Osteoblast (primary cell): ENCODE results near the gene DCDC2. TPM values are rescaled to one million over a fixed set of nuclear protein-coding genes. Genes with fewer than 3 reads are reported as not detected.

Source experiments
- DNase-seq: peaks from one replicate; pipeline ENCODE4 v3.0.0; 2011; ENCODE audit warnings: low spot score, mixed read lengths; ENCODE audit not compliant: insufficient read length; ENCODE audit errors: missing footprints
- H2AFZ ChIP-seq: 2 replicates; pipeline ENCODE4 v1.6.0; 2011; ENCODE audit warnings: mild to moderate bottlenecking, low read length
- H3K27ac ChIP-seq: 2 replicates; pipeline ENCODE4 v1.5.1; 2011; ENCODE audit warnings: mild to moderate bottlenecking, low read depth, low read length, moderate library complexity
- H3K27me3 ChIP-seq: 2 replicates; pipeline ENCODE4 v1.6.0; 2012; ENCODE audit warnings: mild to moderate bottlenecking, control low read depth, inconsistent platforms, low read length, moderate library complexity; ENCODE audit not compliant: insufficient read depth
- H3K36me3 ChIP-seq: 2 replicates; pipeline ENCODE4 v1.5.1; 2011; ENCODE audit warnings: mild to moderate bottlenecking, low read length, control low read depth, moderate library complexity; ENCODE audit not compliant: insufficient read depth
- H3K4me1 ChIP-seq: 2 replicates; pipeline ENCODE4 v1.5.1; 2011; ENCODE audit warnings: mild to moderate bottlenecking, low read length, control low read depth, moderate library complexity; ENCODE audit not compliant: insufficient read depth
- H3K4me2 ChIP-seq: 2 replicates; pipeline ENCODE4 v1.6.0; 2011; ENCODE audit warnings: mild to moderate bottlenecking, low read length; ENCODE audit not compliant: insufficient read depth
- H3K4me3 ChIP-seq: fragments of 200-600 bp; sonication (generic); 3 replicates; pipeline ENCODE4 v1.5.1; 2012; ENCODE audit warnings: mild to moderate bottlenecking, low read length, inconsistent platforms; ENCODE audit not compliant: insufficient read depth
- H3K79me2 ChIP-seq: 2 replicates; pipeline ENCODE4 v1.6.0; 2012; ENCODE audit warnings: mild to moderate bottlenecking, low read length, control low read depth, inconsistent platforms; ENCODE audit not compliant: insufficient read depth
- H3K9me3 ChIP-seq: 2 replicates; pipeline ENCODE4 v1.5.1; 2011; ENCODE audit warnings: low read depth, low read length, control low read depth
- H4K20me1 ChIP-seq: 2 replicates; pipeline ENCODE4 v1.6.0; 2012; ENCODE audit warnings: mild to moderate bottlenecking, low read length, control low read depth; ENCODE audit not compliant: insufficient read depth
- total RNA-seq: library from RNA; depleted of rRNA; stranded (reverse); fragments of >200 nt; gene quantifications from 2 replicates; pipeline ENCODE4 v1.2.3, GENCODE V29; 2012
- TF ChIP-seq, protein P1 (sequence below): IDR thresholded peaks from 2 replicates; pipeline ENCODE4 v1.5.1; 2011; ENCODE audit warnings: mild to moderate bottlenecking, low read depth, low read length, moderate library complexity; ENCODE audit errors: extremely low read depth

DCDC2 gene
- total RNA-seq, 1 donor = under 0.01 TPM

DNA sequence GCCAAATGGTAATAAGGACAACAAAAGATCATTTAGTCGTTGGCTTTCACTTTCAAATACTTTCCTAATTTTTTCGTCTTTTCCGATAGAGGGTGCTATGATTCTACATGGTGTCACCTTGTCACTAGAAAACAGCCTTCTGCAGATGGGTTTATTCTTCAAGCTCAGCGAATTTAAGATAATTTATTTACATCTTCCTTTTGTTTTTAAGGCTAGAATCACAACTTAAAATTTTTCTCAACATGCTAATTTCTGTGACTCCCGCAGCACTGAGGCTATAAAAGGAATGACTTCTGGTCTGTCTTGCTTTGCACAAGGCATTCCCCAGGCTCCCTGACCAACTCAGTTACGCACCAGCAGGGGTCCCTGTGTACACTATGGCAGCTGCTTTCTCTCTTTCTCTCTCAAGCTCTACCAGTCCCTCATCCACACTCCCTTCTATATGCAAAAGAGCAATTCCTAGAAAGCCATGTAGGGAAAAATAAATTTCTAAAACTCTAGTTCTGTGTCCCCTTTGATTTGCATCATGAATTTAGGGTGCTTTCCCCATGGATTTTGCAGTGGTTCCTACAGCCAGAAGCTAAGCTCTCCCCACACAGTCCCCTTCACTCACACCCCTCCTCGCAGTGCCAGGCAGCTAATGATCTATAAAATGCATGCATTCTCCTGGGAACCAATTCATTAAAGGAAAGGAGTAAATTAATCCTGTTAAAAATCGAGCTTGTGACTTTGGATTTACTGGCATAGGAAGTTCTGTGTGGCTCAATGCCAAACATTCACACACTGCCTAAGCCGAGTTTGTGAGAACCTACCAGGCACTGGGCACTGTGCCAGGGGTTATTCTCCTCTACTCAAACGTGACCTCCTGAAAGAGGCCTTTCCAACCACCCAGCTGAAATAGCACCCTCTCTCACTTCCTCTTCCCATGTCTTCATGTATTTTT lies 74.5 kb downstream of the DCDC2 start:
- no peaks in the 10 kb centered on the region for H3K36me3 ChIP-seq
- peak; percentile 73 for DNase-seq
- no peak overlapping the region for H3K27ac ChIP-seq
- no peaks in the 10 kb centered on the region for H3K27me3 ChIP-seq
- H4K20me1 ChIP-seq = no peaks in the 10 kb centered on the region
- TF ChIP-seq, protein P1, sequence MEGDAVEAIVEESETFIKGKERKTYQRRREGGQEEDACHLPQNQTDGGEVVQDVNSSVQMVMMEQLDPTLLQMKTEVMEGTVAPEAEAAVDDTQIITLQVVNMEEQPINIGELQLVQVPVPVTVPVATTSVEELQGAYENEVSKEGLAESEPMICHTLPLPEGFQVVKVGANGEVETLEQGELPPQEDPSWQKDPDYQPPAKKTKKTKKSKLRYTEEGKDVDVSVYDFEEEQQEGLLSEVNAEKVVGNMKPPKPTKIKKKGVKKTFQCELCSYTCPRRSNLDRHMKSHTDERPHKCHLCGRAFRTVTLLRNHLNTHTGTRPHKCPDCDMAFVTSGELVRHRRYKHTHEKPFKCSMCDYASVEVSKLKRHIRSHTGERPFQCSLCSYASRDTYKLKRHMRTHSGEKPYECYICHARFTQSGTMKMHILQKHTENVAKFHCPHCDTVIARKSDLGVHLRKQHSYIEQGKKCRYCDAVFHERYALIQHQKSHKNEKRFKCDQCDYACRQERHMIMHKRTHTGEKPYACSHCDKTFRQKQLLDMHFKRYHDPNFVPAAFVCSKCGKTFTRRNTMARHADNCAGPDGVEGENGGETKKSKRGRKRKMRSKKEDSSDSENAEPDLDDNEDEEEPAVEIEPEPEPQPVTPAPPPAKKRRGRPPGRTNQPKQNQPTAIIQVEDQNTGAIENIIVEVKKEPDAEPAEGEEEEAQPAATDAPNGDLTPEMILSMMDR = peak; percentile 81
- no peak overlapping the region for H2AFZ ChIP-seq
- peak overlapping the region; percentile 61 for H3K4me2 ChIP-seq
- no peak overlapping the region for H3K4me3 ChIP-seq
- no peaks in the 10 kb centered on the region for H3K4me1 ChIP-seq
- H3K79me2 ChIP-seq = no peaks in the 10 kb centered on the region
- H3K9me3 ChIP-seq = no peaks in the 10 kb centered on the region

DNA sequence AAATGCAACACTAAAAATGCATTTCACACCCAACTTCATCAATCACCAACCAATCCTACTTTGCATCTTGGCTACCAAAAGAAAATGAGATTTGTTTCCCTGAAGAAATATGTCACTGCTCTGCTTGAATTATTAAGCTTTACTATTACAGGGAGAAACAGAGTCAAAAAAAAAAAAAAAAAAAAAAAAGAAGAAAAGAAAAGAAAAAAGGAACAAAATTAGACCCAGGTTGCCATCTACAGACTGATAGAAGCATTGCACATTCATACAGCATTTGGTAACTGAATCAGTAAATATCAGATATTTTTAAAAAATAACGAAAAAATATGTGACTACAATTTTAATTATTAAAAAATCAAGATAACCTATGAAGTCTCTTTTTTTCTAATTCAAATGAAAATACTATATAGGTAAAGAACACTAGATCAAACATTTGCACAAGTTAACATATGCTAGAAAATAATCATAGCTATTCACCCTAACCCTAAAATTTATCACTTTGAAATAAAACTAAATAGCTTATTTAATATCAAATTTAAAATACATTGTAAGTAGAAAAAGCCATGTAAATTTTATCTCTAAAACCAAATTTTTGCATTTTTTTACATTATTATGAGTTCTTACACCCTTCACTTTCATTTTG lies 83.3 kb downstream of the DCDC2 start:
- Histone ChIP-seq H4K20me1 (no peaks in the 10 kb centered on the region), H3K79me2 (no peaks in the 10 kb centered on the region), H3K27ac (no peak overlapping the region), H2AFZ (no peak overlapping the region), H3K4me3 (no peak overlapping the region), H3K36me3 (no peaks in the 10 kb centered on the region), H3K4me1 (no peaks in the 10 kb centered on the region), H3K4me2 (no peak overlapping the region), H3K27me3 (no peaks in the 10 kb centered on the region), H3K9me3 (no peaks in the 10 kb centered on the region)
- TF ChIP-seq, protein P1 = peak; percentile 66
- DNase-seq = no peak

DNA sequence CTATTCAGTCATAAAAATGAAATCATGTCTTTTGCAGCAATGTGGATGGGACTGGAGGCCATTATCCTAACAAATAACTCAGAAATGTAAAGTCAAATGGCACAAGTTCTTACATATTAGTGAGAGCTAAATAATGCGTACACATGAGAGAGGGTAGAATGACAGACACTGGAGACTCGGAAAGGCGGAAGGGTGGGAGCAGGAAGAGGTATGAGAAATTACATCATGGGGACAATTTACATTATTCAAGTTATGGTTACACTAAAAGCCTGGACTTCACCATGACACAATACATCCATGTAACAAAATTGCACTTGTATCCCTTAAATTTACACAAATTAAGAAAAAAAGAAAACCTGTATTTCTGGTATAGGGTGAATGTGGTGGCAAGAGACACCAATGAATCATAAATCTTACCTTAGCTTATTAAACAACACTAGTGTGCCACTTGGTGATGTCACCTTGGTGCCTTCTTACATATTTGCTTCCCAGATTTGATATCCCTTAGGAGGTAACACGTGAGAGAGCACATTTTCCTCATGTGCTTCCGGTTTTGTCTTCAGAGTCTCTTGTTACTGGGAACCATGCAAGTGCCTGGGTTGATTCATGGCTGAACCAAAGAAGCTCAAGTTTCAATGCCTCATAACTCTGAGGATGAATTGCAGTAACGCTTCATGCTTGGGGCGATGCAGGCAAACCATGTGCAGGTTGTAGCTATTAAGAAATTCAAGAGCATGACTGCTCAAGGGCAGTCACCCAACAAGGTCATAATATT lies 84.6 kb downstream of the DCDC2 start:
- Histone ChIP-seq H3K4me1 (no peaks in the 10 kb centered on the region), H2AFZ (no peak overlapping the region), H3K4me2 (no peak overlapping the region), H3K36me3 (no peaks in the 10 kb centered on the region), H4K20me1 (no peaks in the 10 kb centered on the region), H3K27ac (no peak overlapping the region), H3K9me3 (no peaks in the 10 kb centered on the region), H3K79me2 (no peaks in the 10 kb centered on the region), H3K27me3 (no peaks in the 10 kb centered on the region), H3K4me3 (no peak overlapping the region)
- DNase-seq = no peak
- TF ChIP-seq, protein P1 = no peak
